H9 (cell line): ENCODE data around the gene ERCC6L2. TPM values are rescaled to one million over a fixed set of nuclear protein-coding genes. Genes with fewer than 3 reads are reported as not detected.

Experiments used
- DNase-seq: peaks from one replicate; pipeline ENCODE4 v3.0.0-alpha.2; 2017
- H2AFZ ChIP-seq: one replicate; pipeline ENCODE4 v1.6.1; 2013; ENCODE audit warnings: mild to moderate bottlenecking, low read length, control low read depth, moderate library complexity
- H2AK5ac ChIP-seq: 2 replicates; pipeline ENCODE4 v1.6.1; 2013; ENCODE audit warnings: low read length, control low read depth, mixed read lengths; ENCODE audit not compliant: insufficient read length
- H2BK120ac ChIP-seq: one replicate; pipeline ENCODE4 v1.6.1; 2013; ENCODE audit warnings: low read depth, mild to moderate bottlenecking, low read length, control low read depth, inconsistent platforms; ENCODE audit not compliant: poor library complexity, severe bottlenecking
- H2BK12ac ChIP-seq: 2 replicates; pipeline ENCODE4 v1.6.1; 2013; ENCODE audit warnings: low read length, control low read depth, mixed read lengths, low read depth; ENCODE audit not compliant: insufficient read length
- H2BK15ac ChIP-seq: 2 replicates; pipeline ENCODE4 v1.6.1; 2013; ENCODE audit warnings: low read depth, low read length, control low read depth
- H2BK20ac ChIP-seq: one replicate; pipeline ENCODE4 v1.6.1; 2013; ENCODE audit warnings: low read depth, mild to moderate bottlenecking, low read length, control low read depth, inconsistent platforms; ENCODE audit not compliant: poor library complexity, severe bottlenecking
- H2BK5ac ChIP-seq: 2 replicates; pipeline ENCODE4 v1.6.1; 2013; ENCODE audit warnings: low read length, control low read depth, mixed read lengths; ENCODE audit not compliant: insufficient read length
- H3K14ac ChIP-seq: 2 replicates; pipeline ENCODE4 v1.6.1; 2013; ENCODE audit warnings: low read length, control low read depth; ENCODE audit not compliant: insufficient read depth
- H3K18ac ChIP-seq: 2 replicates; pipeline ENCODE4 v1.6.1; 2013; ENCODE audit warnings: low read depth, mild to moderate bottlenecking, mixed read lengths, low read length, control low read depth; ENCODE audit not compliant: insufficient read length
- H3K23ac ChIP-seq: 2 replicates; pipeline ENCODE4 v1.6.1; 2013; ENCODE audit warnings: low read length, control low read depth, mixed read lengths, low read depth; ENCODE audit not compliant: insufficient read length
- H3K23me2 ChIP-seq: 2 replicates; pipeline ENCODE4 v1.6.1; 2013; ENCODE audit warnings: low read depth, mild to moderate bottlenecking, mixed read lengths, low read length, control low read depth; ENCODE audit not compliant: insufficient read length, poor library complexity, severe bottlenecking
- H3K27ac ChIP-seq: 2 replicates; pipeline ENCODE4 v1.5.1; 2013; ENCODE audit warnings: low read length, control low read depth, mixed read lengths, low read depth; ENCODE audit not compliant: insufficient read length
- H3K27me3 ChIP-seq: 2 replicates; pipeline ENCODE4 v1.6.1; 2013; ENCODE audit warnings: low read length, control low read depth, inconsistent platforms; ENCODE audit not compliant: insufficient read depth
- H3K4ac ChIP-seq: 2 replicates; pipeline ENCODE4 v1.6.1; 2013; ENCODE audit warnings: low read depth, mild to moderate bottlenecking, control low read depth, inconsistent platforms, low read length, moderate library complexity
- H3K4me1 ChIP-seq: 2 replicates; pipeline ENCODE4 v1.6.1; 2013; ENCODE audit warnings: low read length, control low read depth, inconsistent platforms; ENCODE audit not compliant: insufficient read depth
- H3K4me2 ChIP-seq: 2 replicates; pipeline ENCODE4 v1.6.1; 2013; ENCODE audit warnings: low read length, control low read depth, mixed read lengths; ENCODE audit not compliant: insufficient read length, insufficient read depth
- H3K56ac ChIP-seq: 2 replicates; pipeline ENCODE4 v1.6.1; 2013; ENCODE audit warnings: low read depth, mild to moderate bottlenecking, mixed read lengths, low read length, control low read depth; ENCODE audit not compliant: insufficient read length
- H3K79me1 ChIP-seq: 2 replicates; pipeline ENCODE4 v1.6.1; 2013; ENCODE audit warnings: low read depth, mild to moderate bottlenecking, moderate library complexity, low read length, control low read depth, inconsistent platforms; ENCODE audit not compliant: insufficient read depth, poor library complexity, severe bottlenecking
- H3K79me2 ChIP-seq: 2 replicates; pipeline ENCODE4 v1.6.1; 2013; ENCODE audit warnings: low read length, control low read depth, inconsistent platforms; ENCODE audit not compliant: insufficient read depth
- H3K9ac ChIP-seq: 2 replicates; pipeline ENCODE4 v1.6.1; 2013; ENCODE audit warnings: low read length, control low read depth, mixed read lengths; ENCODE audit not compliant: insufficient read length; ENCODE audit errors: extremely low read depth
- H3K9me3 ChIP-seq: one replicate; pipeline ENCODE4 v1.6.1; 2013; ENCODE audit warnings: low read depth, low read length, inconsistent platforms; ENCODE audit not compliant: control insufficient read depth
- H3T11ph ChIP-seq: one replicate; pipeline ENCODE4 v1.6.1; 2013; ENCODE audit warnings: mild to moderate bottlenecking, low read length, control low read depth, inconsistent platforms
- H4K20me1 ChIP-seq: one replicate; pipeline ENCODE4 v1.6.1; 2013; ENCODE audit not compliant: control insufficient read depth, insufficient read length, insufficient read depth
- H4K5ac ChIP-seq: 2 replicates; pipeline ENCODE4 v1.6.1; 2013; ENCODE audit warnings: low read depth, mild to moderate bottlenecking, mixed read lengths, low read length, control low read depth; ENCODE audit not compliant: insufficient read length
- H4K8ac ChIP-seq: replicated peaks from 2 replicates; pipeline ENCODE4 v1.6.1; 2013; ENCODE audit warnings: low read length, control low read depth, mixed read lengths, low read depth; ENCODE audit not compliant: insufficient read length
- H4K91ac ChIP-seq: 2 replicates; pipeline ENCODE4 v1.6.1; 2013; ENCODE audit warnings: low read depth, mild to moderate bottlenecking, moderate library complexity, mixed read lengths, low read length, control low read depth; ENCODE audit not compliant: insufficient read length
- H3K27ac Mint-ChIP-seq, 3 experiments: 2 replicates in 2 of 3; 3 replicates in 1 of 3; pipeline ENCODE4 v1.8.0; 2020 to 2021; ENCODE audit warnings: mixed read lengths in 3 of 3, mild to moderate bottlenecking in 1 of 3, moderate library complexity in 1 of 3
- H3K27me3 Mint-ChIP-seq: 2 replicates; pipeline ENCODE4 v1.8.0; 2021; ENCODE audit warnings: low read depth, mild to moderate bottlenecking, moderate library complexity, mixed read lengths
- H3K36me3 Mint-ChIP-seq, 3 experiments: 2 replicates in 2 of 3; 3 replicates in 1 of 3; pipeline ENCODE4 v1.8.0; 2020 to 2021; ENCODE audit warnings: low read depth in 3 of 3, mixed read lengths in 3 of 3; ENCODE audit not compliant: insufficient read depth in 1 of 3
- H3K4me1 Mint-ChIP-seq, 2 experiments: 2 replicates each; pipeline ENCODE4 v1.8.0; 2020; ENCODE audit warnings: mixed read lengths in 2 of 2
- H3K4me3 Mint-ChIP-seq, 2 experiments: 2 replicates in 1 of 2; 3 replicates in 1 of 2; pipeline ENCODE4 v1.8.0; 2020 to 2021; ENCODE audit warnings: mild to moderate bottlenecking in 2 of 2, mixed read lengths in 2 of 2, moderate library complexity in 1 of 2
- H3K9me3 Mint-ChIP-seq, 2 experiments: 2 replicates in 1 of 2; 3 replicates in 1 of 2; pipeline ENCODE4 v1.8.0; 2020; ENCODE audit warnings: mild to moderate bottlenecking in 2 of 2, mixed read lengths in 2 of 2, moderate library complexity in 1 of 2
- WGBS: extraction: QIAGEN DNeasy Blood & Tissue Kit; methylation state at CpG from one replicate; pipeline ENCODE4 v1.1.7; 2013; ENCODE audit warnings: missing lambda C conversion rate, low lambda C conversion rate, mixed read lengths; ENCODE audit not compliant: insufficient read length; ENCODE audit errors: extremely low coverage; 5-methylcytosine and 5-hydroxymethylcytosine counted together
- total RNA-seq: library from RNA; stranded (reverse); gene quantifications from 2 replicates; pipeline ENCODE4 v1.2.1, GENCODE V29; 2021
- TF ChIP-seq, protein P1 (sequence below): fragments of 200-600 bp; sonication (generic); conservative IDR thresholded peaks from 3 replicates; pipeline ENCODE4 v1.8.0; 2021; ENCODE audit warnings: antibody characterized with exemption, mild to moderate bottlenecking

ERCC6L2 gene
- total RNA-seq, 1 experiment from 2014 or later = 57.7 TPM

DNA sequence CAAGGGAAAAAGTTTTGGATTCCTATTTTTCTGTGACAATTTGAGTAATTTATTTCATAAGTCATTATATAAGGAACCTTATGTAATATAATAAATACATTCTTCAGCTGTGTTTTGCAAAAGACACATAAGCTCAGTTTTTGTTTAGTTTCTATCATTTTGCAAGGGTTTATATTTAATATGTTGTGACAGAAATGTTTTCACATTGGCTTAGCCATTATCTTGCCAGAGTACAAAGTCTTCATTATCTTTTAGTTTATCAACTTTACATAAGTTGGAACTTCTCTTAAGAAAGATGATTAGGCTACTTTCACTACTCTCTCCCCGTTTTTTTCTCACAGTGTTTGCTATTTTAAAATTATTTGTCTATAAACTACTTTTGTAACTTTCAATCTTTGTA is 54.8 kb downstream of the ERCC6L2 start:
- peaks cover 6 to 8% of the 10 kb centered on the region in 2 experiments for H3K4me1 Mint-ChIP-seq
- H2BK15ac ChIP-seq = no peak overlapping the region
- TF ChIP-seq, protein P1, sequence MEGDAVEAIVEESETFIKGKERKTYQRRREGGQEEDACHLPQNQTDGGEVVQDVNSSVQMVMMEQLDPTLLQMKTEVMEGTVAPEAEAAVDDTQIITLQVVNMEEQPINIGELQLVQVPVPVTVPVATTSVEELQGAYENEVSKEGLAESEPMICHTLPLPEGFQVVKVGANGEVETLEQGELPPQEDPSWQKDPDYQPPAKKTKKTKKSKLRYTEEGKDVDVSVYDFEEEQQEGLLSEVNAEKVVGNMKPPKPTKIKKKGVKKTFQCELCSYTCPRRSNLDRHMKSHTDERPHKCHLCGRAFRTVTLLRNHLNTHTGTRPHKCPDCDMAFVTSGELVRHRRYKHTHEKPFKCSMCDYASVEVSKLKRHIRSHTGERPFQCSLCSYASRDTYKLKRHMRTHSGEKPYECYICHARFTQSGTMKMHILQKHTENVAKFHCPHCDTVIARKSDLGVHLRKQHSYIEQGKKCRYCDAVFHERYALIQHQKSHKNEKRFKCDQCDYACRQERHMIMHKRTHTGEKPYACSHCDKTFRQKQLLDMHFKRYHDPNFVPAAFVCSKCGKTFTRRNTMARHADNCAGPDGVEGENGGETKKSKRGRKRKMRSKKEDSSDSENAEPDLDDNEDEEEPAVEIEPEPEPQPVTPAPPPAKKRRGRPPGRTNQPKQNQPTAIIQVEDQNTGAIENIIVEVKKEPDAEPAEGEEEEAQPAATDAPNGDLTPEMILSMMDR = no peak
- no peak overlapping the region for H2BK12ac ChIP-seq
- no peak overlapping the region for H4K8ac ChIP-seq
- H3K36me3 Mint-ChIP-seq = peaks cover 25 to 56% (median 47%) of the 10 kb centered on the region in 3 experiments
- H3K27me3 ChIP-seq = no peaks in the 10 kb centered on the region
- no peak overlapping the region for H3K27ac ChIP-seq
- H3K4me1 ChIP-seq = no peaks in the 10 kb centered on the region
- no peak overlapping the region for H4K5ac ChIP-seq
- H2BK120ac ChIP-seq = no peak overlapping the region
- no peak overlapping the region for H3K4me3 Mint-ChIP-seq
- H3K4ac ChIP-seq = no peak overlapping the region
- H3T11ph ChIP-seq = no peak overlapping the region
- H3K9me3 Mint-ChIP-seq = no peaks in the 10 kb centered on the region
- no peak overlapping the region for H3K4me2 ChIP-seq
- no peak overlapping the region for H3K18ac ChIP-seq
- H3K9me3 ChIP-seq = no peaks in the 10 kb centered on the region
- no peak overlapping the region for H2AFZ ChIP-seq
- no peaks in the 10 kb centered on the region for H3K27me3 Mint-ChIP-seq
- H3K79me1 ChIP-seq = no peaks in the 10 kb centered on the region
- no peaks in the 10 kb centered on the region for H3K79me2 ChIP-seq
- no peak overlapping the region for H3K27ac Mint-ChIP-seq
- no peaks in the 10 kb centered on the region for H4K20me1 ChIP-seq
- WGBS = no CpG with 5 or more reads among the region's 1 CpG
- H3K9ac ChIP-seq = no peak overlapping the region
- no peak overlapping the region for H4K91ac ChIP-seq
- no peak overlapping the region for H3K56ac ChIP-seq
- H3K23ac ChIP-seq = no peak overlapping the region
- H3K14ac ChIP-seq = no peak overlapping the region
- no peaks in the 10 kb centered on the region for H3K23me2 ChIP-seq
- no peak for DNase-seq
- H2AK5ac ChIP-seq = no peak overlapping the region
- no peak overlapping the region for H2BK5ac ChIP-seq
- H2BK20ac ChIP-seq = no peak overlapping the region
